Measurements from ENCODE around the gene TMEM191B. TPM values are rescaled to one million over a fixed set of nuclear protein-coding genes. Genes with fewer than 3 reads are reported as not detected.
A peak's percentile ranks its signal among the peaks of the same experiment; 100 is the strongest.
"Not testable (repeated sequence)": the region's sequence is repeated elsewhere in the genome, so short reads cannot be mapped to it uniquely, and the experiment has no call there.

The TMEM191B gene
- not detected in 2 replicates for total RNA-seq (2021)
- percentile 17 among the genes with signal in this experiment for Bru-seq, nascent RNA
- BruChase-seq, experiment 1, labeled RNA remaining after a 2-hour chase, result not detected
- percentile 16 among the genes with signal in this experiment for BruChase-seq, experiment 2, labeled RNA remaining after a 6-hour chase
- long read RNA-seq, result 0 reads

DNA sequence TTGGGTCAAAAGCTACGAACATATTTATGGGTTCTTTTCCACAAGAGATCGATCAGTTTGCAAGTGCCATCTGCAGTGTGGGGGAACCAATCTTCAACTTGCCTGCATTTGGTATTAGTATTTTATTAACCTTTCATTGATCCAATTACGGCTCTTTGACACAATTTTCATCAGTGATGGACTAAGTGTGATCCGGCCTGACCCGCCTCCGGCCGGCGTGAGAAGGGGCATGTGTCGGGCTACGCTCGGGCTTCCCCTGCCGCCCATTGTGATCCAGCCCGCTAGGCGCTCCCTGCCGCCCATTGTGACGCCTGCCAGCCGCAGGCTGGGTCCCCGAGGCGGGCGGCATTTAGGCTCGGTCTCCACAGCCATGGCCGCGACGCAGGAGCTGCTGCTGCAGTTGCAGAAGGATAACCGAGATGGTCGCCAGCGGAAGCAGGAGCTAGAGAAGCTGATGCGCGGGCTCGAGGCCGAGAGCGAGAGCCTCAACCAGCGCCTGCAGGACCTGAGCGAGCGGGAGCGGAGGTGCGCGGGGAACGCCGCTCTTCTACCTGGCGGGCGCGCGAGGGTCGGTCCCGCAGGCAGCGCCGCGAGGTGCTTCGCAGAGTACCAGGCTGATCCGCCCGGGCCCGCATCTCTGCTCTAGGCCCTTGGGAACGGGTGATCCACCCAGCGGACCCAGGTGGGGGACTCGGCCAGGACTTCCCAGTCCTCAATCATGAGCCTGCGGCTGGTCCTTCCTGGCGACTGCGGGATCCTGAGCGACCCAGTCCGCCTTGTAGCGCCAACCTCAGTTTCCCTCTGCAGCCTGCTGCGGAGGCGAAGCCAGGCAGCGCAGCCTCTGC, at the start of gene TMEM191B:
Gene TMEM191B (plus strand): TSS at position 51 of the 845 bp plus-strand sequence. CDS start 179 bp downstream, at position 230.
- H3K27me3 ChIP-seq (replicated peaks; ENCODE audit: insufficient read depth, low read depth, low read length, poor library complexity); POLR2A ChIA-PET (ENCODE audit: low non-redundant PET); H3K27ac ChIP-seq (ENCODE audit: low read depth, low read length, poor library complexity, severe bottlenecking); H3K36me3 ChIP-seq (ENCODE audit: insufficient read depth, low read length, poor library complexity, severe bottlenecking); intact Hi-C loops (cut with micrococcal nuclease; ENCODE audit: unreplicated experiment); H3K9me3 ChIP-seq (ENCODE audit: low read depth, low read length, poor library complexity, severe bottlenecking); CTCF ChIA-PET; DNase-seq (ENCODE audit: low spot score); H3K4me3 ChIP-seq (ENCODE audit: low read depth, low read length, poor library complexity, severe bottlenecking); H3K4me1 ChIP-seq (ENCODE audit: insufficient read depth, low read length, poor library complexity, severe bottlenecking); BruUV-seq (replicated peaks): not testable (repeated sequence)

GRCh38 chr22:18496227-18496626, 31.4 kb upstream of the TMEM191B start:
- H3K27ac ChIP-seq (ENCODE audit: low read depth, low read length, poor library complexity, severe bottlenecking); BruUV-seq (replicated peaks); H3K4me1 ChIP-seq (ENCODE audit: insufficient read depth, low read length, poor library complexity, severe bottlenecking); H3K27me3 ChIP-seq (replicated peaks; ENCODE audit: insufficient read depth, low read depth, low read length, poor library complexity); intact Hi-C loops (cut with micrococcal nuclease; ENCODE audit: unreplicated experiment); CTCF ChIA-PET; H3K36me3 ChIP-seq (ENCODE audit: insufficient read depth, low read length, poor library complexity, severe bottlenecking); H3K4me3 ChIP-seq (ENCODE audit: low read depth, low read length, poor library complexity, severe bottlenecking); H3K9me3 ChIP-seq (ENCODE audit: low read depth, low read length, poor library complexity, severe bottlenecking); POLR2A ChIA-PET (ENCODE audit: low non-redundant PET); DNase-seq (ENCODE audit: low spot score): not testable (repeated sequence)

DNA sequence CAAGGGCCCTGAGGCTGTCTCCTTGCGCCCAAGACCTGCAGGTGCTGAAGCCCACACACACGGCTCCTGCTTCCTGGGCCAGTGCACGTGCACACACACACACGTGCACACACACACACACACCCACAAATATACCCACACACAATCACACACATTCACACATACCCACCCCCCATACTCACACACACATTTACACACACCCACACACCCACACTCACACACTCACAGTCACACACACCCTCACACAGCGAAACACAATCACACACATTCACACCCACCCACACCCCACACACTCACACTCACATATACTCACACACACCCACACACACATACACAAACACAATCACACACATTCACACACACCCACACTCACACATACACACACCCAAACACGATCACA, 16.3 kb upstream of the TMEM191B start:
- H3K27ac ChIP-seq (ENCODE audit: low read depth, low read length, poor library complexity, severe bottlenecking); BruUV-seq (replicated peaks); DNase-seq (ENCODE audit: low spot score); H3K27me3 ChIP-seq (replicated peaks; ENCODE audit: insufficient read depth, low read depth, low read length, poor library complexity); H3K9me3 ChIP-seq (ENCODE audit: low read depth, low read length, poor library complexity, severe bottlenecking); intact Hi-C loops (cut with micrococcal nuclease; ENCODE audit: unreplicated experiment); CTCF ChIA-PET; H3K4me3 ChIP-seq (ENCODE audit: low read depth, low read length, poor library complexity, severe bottlenecking); H3K36me3 ChIP-seq (ENCODE audit: insufficient read depth, low read length, poor library complexity, severe bottlenecking); H3K4me1 ChIP-seq (ENCODE audit: insufficient read depth, low read length, poor library complexity, severe bottlenecking); POLR2A ChIA-PET (ENCODE audit: low non-redundant PET): not testable (repeated sequence)

DNA sequence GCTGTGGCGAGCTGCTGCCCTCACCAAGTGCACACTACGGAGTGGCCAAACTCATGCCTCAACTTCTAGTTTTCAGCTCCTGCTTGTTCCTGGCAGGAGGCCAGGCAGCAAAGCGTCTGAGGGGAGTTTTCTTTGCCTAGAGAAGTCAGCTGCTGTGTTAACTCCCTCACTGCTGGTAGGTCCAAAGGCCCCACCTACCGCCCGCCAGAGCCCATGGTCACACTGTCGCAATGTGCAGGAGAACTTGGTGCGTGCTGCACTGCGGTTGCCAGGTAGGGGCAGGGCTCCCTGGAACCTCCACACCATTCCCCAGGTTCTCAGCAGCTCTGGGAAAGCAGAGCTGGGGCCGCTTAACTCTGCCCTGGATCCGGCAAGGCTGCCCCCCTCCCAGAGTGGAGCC, 15.2 kb upstream of the TMEM191B start:
- DNase-seq (ENCODE audit: low spot score); H3K4me1 ChIP-seq (ENCODE audit: insufficient read depth, low read length, poor library complexity, severe bottlenecking); H3K27me3 ChIP-seq (replicated peaks; ENCODE audit: insufficient read depth, low read depth, low read length, poor library complexity); CTCF ChIA-PET; H3K36me3 ChIP-seq (ENCODE audit: insufficient read depth, low read length, poor library complexity, severe bottlenecking); POLR2A ChIA-PET (ENCODE audit: low non-redundant PET); intact Hi-C loops (cut with micrococcal nuclease; ENCODE audit: unreplicated experiment); H3K4me3 ChIP-seq (ENCODE audit: low read depth, low read length, poor library complexity, severe bottlenecking); H3K9me3 ChIP-seq (ENCODE audit: low read depth, low read length, poor library complexity, severe bottlenecking); BruUV-seq (replicated peaks); H3K27ac ChIP-seq (ENCODE audit: low read depth, low read length, poor library complexity, severe bottlenecking): not testable (repeated sequence)

GRCh38 chr22:18513454-18513853, 14.1 kb upstream of the TMEM191B start:
- intact Hi-C loops (cut with micrococcal nuclease; ENCODE audit: unreplicated experiment); H3K4me1 ChIP-seq (ENCODE audit: insufficient read depth, low read length, poor library complexity, severe bottlenecking); POLR2A ChIA-PET (ENCODE audit: low non-redundant PET); DNase-seq (ENCODE audit: low spot score); BruUV-seq (replicated peaks); H3K4me3 ChIP-seq (ENCODE audit: low read depth, low read length, poor library complexity, severe bottlenecking); H3K27me3 ChIP-seq (replicated peaks; ENCODE audit: insufficient read depth, low read depth, low read length, poor library complexity); CTCF ChIA-PET; H3K9me3 ChIP-seq (ENCODE audit: low read depth, low read length, poor library complexity, severe bottlenecking); H3K36me3 ChIP-seq (ENCODE audit: insufficient read depth, low read length, poor library complexity, severe bottlenecking); H3K27ac ChIP-seq (ENCODE audit: low read depth, low read length, poor library complexity, severe bottlenecking): not testable (repeated sequence)

GRCh38 chr22:18518061-18518460, 9.5 kb upstream of the TMEM191B start, which contains the start of gene GGTLC3:
GGTLC3 (minus strand) TSS chr22:18518161; CDS start chr22:18517897, 264 bp downstream.
- H3K9me3 ChIP-seq (ENCODE audit: low read depth, low read length, poor library complexity, severe bottlenecking); H3K36me3 ChIP-seq (ENCODE audit: insufficient read depth, low read length, poor library complexity, severe bottlenecking); intact Hi-C loops (cut with micrococcal nuclease; ENCODE audit: unreplicated experiment); H3K4me3 ChIP-seq (ENCODE audit: low read depth, low read length, poor library complexity, severe bottlenecking); BruUV-seq (replicated peaks); DNase-seq (ENCODE audit: low spot score); H3K27ac ChIP-seq (ENCODE audit: low read depth, low read length, poor library complexity, severe bottlenecking); H3K27me3 ChIP-seq (replicated peaks; ENCODE audit: insufficient read depth, low read depth, low read length, poor library complexity); POLR2A ChIA-PET (ENCODE audit: low non-redundant PET); H3K4me1 ChIP-seq (ENCODE audit: insufficient read depth, low read length, poor library complexity, severe bottlenecking); CTCF ChIA-PET: not testable (repeated sequence)

DNA sequence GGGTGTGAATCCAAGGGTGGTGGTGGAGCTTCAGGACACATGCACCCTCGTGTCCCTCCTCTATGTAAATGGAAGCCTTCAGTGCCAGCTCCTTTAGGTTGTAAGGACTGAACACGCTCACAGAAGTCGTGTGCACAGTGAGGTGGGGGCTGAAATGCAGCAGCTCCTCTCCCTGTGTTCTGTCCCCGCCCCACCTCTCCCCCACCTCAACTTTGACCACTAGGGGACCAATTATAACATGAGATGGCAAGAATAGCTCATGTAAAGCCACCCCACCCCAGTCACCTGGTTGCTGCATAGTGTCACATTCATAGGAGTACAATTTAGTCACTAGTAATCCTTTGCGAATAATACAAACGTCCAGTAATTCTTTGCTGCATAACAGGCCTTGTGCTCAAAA, 4.8 kb upstream of the TMEM191B start:
- H3K4me3 ChIP-seq (ENCODE audit: low read depth, low read length, poor library complexity, severe bottlenecking); H3K27me3 ChIP-seq (replicated peaks; ENCODE audit: insufficient read depth, low read depth, low read length, poor library complexity); H3K36me3 ChIP-seq (ENCODE audit: insufficient read depth, low read length, poor library complexity, severe bottlenecking); BruUV-seq (replicated peaks); CTCF ChIA-PET; POLR2A ChIA-PET (ENCODE audit: low non-redundant PET); intact Hi-C loops (cut with micrococcal nuclease; ENCODE audit: unreplicated experiment); H3K27ac ChIP-seq (ENCODE audit: low read depth, low read length, poor library complexity, severe bottlenecking); DNase-seq (ENCODE audit: low spot score); H3K4me1 ChIP-seq (ENCODE audit: insufficient read depth, low read length, poor library complexity, severe bottlenecking); H3K9me3 ChIP-seq (ENCODE audit: low read depth, low read length, poor library complexity, severe bottlenecking): not testable (repeated sequence)

Measured in A673 (cell line).